ENCODE results near the gene TNFAIP8.
"Not testable (repeated sequence)": the region's sequence is repeated elsewhere in the genome, so short reads cannot be mapped to it uniquely, and the experiment has no call there.

The TNFAIP8 gene

DNA sequence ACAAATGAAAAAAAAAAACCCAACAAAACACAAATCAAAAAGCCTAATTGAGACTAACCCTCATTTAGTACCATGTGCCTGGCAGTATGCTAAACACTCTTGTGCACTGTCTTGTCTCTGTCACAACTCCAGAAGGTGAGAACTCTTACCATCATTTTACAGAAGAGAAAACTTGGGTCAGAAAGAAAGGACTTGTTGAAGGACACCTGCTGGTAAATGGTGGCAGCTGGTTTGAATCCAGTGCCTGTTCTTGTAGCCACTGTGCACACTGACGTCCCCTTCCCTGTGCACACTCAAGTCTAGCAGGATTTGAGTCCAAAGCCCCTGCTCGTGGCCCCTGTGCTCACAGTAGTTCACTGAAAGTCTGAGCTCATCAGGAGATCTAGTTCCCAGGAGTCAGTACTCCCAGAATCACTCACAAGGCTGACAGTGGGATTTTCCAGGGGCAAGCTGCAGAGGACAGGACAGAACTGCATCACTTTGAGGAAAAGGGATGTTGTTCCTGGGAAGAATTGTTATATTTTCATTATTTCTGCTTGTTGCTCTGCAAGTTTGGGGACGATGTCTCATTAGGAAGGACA, 53.5 kb downstream of the TNFAIP8 start:
- Histone ChIP-seq H3K27ac (ENCODE audit: poor library complexity, severe bottlenecking) (no peak overlapping the region), H3K4me3 (ENCODE audit: severe bottlenecking) (no peak overlapping the region), H3K27me3 (ENCODE audit: insufficient read depth, poor library complexity, severe bottlenecking) (no peaks in the 10 kb centered on the region), H3K9me3 (ENCODE audit: severe bottlenecking) (no peaks in the 10 kb centered on the region), H3K4me1 (ENCODE audit: insufficient read depth, poor library complexity, severe bottlenecking) (peaks cover 12% of the 10 kb centered on the region), H3K36me3 (ENCODE audit: low read depth) (no peaks in the 10 kb centered on the region)
- TF ChIP-seq, protein P1, sequence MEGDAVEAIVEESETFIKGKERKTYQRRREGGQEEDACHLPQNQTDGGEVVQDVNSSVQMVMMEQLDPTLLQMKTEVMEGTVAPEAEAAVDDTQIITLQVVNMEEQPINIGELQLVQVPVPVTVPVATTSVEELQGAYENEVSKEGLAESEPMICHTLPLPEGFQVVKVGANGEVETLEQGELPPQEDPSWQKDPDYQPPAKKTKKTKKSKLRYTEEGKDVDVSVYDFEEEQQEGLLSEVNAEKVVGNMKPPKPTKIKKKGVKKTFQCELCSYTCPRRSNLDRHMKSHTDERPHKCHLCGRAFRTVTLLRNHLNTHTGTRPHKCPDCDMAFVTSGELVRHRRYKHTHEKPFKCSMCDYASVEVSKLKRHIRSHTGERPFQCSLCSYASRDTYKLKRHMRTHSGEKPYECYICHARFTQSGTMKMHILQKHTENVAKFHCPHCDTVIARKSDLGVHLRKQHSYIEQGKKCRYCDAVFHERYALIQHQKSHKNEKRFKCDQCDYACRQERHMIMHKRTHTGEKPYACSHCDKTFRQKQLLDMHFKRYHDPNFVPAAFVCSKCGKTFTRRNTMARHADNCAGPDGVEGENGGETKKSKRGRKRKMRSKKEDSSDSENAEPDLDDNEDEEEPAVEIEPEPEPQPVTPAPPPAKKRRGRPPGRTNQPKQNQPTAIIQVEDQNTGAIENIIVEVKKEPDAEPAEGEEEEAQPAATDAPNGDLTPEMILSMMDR (IDR thresholded peaks at IDR 0.05; ENCODE audit: poor library complexity, severe bottlenecking): peak; percentile 17
- DNase-seq (ENCODE audit: low spot score): no peak
- no peak for ATAC-seq (ENCODE audit: low read depth)

DNA sequence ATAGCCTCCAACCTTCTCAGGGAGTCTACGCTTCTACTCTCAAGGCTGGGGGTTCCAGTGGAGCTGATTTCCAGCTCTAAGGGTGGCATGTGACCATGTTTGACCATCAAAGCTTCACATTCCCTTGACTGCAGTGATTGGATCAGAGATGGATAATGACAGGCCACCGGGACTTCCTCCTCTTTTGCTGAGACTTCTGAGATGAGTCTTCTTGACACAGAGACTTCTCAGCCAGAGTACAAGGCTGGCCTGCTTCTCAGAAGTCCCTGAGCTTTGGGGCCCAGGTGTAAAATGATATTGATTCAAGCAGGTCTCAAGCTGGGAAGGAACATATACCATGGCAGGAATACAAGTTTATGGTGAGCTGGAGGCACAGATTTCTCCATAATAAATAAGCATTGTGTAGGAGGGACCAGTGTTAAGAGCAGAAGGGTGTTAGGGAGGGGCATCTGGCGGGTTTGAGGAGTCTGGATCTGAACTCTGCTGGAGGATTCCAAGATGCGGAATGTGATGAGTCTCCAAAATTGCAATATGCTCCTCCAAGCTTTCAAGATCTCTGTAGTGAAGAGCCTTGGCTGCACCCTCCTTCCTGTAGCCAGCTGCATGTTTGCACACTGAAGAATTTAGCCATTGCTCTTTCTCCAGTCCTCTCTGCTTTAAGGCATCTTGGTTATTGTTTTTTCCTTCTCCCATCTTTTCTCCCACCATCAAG, 54.8 kb downstream of the TNFAIP8 start:
- H3K9me3 ChIP-seq (ENCODE audit: severe bottlenecking): no peaks in the 10 kb centered on the region
- ATAC-seq (ENCODE audit: low read depth): no peak
- TF ChIP-seq, protein P1 (IDR thresholded peaks at IDR 0.05; ENCODE audit: poor library complexity, severe bottlenecking): no peak
- H3K4me1 ChIP-seq (ENCODE audit: insufficient read depth, poor library complexity, severe bottlenecking): peaks cover 12% of the 10 kb centered on the region
- H3K27me3 ChIP-seq (ENCODE audit: insufficient read depth, poor library complexity, severe bottlenecking): no peaks in the 10 kb centered on the region
- H3K4me3 ChIP-seq (ENCODE audit: severe bottlenecking): no peak overlapping the region
- H3K36me3 ChIP-seq (ENCODE audit: low read depth): no peaks in the 10 kb centered on the region
- H3K27ac ChIP-seq (ENCODE audit: poor library complexity, severe bottlenecking): peak overlapping the region; percentile 35
- DNase-seq (ENCODE audit: low spot score): no peak

DNA sequence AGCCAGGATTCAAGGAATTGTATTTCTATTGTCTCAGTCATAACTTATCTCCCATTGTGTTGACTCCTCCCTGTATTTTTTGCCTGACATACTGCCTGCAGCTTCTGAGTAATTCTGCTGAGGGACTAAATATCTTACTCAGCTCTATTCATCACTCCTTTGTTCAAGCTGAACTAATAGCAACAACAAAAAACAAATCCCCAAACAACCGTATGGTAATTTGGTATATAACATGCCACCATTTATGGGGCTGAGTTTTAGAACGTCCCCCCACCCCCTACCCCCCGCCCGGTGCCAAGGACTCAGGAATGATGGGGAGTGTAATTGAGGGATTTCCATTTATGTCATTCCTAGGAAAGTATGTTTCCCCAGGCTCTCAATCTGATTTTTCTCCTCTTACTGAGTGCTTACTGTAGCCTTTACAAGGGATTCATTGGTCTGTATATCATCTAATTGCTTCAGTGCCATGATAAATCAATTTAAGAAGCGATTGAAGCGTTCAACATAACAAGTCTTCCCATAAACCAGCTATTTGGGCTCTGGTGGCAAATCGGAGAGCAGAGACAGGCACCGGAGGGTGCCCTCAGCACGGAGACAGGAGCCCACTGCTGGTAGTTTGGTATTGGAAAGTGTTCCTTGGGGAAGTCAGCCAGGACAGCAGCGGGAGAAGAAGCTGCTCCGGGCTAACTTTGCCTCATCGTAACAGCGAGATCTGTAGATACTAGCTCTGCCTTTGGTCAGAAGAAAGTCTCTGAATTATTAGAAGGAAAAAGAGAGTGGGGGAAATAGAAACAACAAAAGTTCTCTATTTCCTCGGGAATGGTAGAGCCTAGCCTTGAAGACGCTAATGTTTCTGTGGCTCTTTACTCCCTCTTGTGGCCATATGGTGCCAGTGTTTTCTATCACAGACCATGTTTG, 55.8 kb downstream of the TNFAIP8 start:
- ATAC-seq (ENCODE audit: low read depth): peak; percentile 87
- H3K4me3 ChIP-seq (ENCODE audit: severe bottlenecking): peak overlapping the region; percentile 37
- H3K9me3 ChIP-seq (ENCODE audit: severe bottlenecking): no peaks in the 10 kb centered on the region
- DNase-seq (ENCODE audit: low spot score): no peak
- TF ChIP-seq, protein P1 (IDR thresholded peaks at IDR 0.05; ENCODE audit: poor library complexity, severe bottlenecking): peak; percentile 99
- peak overlapping the region; percentile 35 for H3K27ac ChIP-seq (ENCODE audit: poor library complexity, severe bottlenecking)
- H3K36me3 ChIP-seq (ENCODE audit: low read depth): no peaks in the 10 kb centered on the region
- peaks cover 12% of the 10 kb centered on the region for H3K4me1 ChIP-seq (ENCODE audit: insufficient read depth, poor library complexity, severe bottlenecking)
- no peaks in the 10 kb centered on the region for H3K27me3 ChIP-seq (ENCODE audit: insufficient read depth, poor library complexity, severe bottlenecking)

DNA sequence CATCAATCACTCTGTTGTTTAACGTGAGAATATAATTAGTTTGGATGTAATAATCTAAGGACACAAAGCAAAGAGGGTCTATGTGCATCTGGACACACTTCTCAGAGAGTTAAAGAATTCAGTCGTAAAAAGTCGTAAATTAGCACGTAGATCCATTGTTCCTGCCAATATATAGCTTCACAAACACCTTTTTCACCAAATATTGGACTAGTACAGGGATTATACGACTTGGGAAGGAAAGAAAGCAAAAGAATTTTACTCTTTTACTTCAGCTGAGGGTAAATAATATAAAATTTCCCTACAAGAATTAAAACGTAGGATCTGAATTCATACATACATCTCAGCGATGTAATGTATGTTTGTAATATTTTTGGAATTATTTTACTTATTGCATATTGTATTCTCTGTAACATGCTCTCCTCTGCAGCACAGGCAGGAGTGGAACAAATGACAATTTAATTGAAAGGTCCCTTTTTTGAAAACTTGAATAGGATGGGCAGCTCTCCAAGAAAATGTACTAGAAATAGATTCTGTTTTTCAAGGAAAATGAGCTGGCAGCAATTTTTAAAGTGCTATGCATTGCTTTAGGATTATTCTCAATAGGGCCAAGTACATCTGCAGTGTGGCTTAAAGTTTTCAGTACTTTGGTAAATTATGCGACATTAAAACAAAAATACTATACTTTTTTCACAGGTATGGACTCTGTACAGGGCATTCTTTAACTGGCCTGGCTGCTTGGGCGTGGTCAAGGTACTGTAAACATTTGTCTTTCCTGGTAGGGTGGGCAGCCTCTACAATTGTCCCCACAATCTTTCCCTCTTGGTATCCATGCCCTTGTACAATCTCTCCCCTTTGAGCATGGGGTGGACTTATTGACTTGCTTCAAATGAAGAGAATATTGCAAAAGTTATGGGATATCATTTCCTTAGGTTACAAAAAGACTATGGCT, 56.7 kb downstream of the TNFAIP8 start:
- TF ChIP-seq, protein P1 (IDR thresholded peaks at IDR 0.05; ENCODE audit: poor library complexity, severe bottlenecking): peak; percentile 76
- Histone ChIP-seq H3K27me3 (ENCODE audit: insufficient read depth, poor library complexity, severe bottlenecking) (no peaks in the 10 kb centered on the region), H3K9me3 (ENCODE audit: severe bottlenecking) (no peaks in the 10 kb centered on the region), H3K4me3 (ENCODE audit: severe bottlenecking) (peak overlapping the region; percentile 37), H3K36me3 (ENCODE audit: low read depth) (no peaks in the 10 kb centered on the region), H3K27ac (ENCODE audit: poor library complexity, severe bottlenecking) (no peak overlapping the region), H3K4me1 (ENCODE audit: insufficient read depth, poor library complexity, severe bottlenecking) (peaks cover 12% of the 10 kb centered on the region)
- ATAC-seq (ENCODE audit: low read depth) (no peak), DNase-seq (ENCODE audit: low spot score) (no peak)

DNA sequence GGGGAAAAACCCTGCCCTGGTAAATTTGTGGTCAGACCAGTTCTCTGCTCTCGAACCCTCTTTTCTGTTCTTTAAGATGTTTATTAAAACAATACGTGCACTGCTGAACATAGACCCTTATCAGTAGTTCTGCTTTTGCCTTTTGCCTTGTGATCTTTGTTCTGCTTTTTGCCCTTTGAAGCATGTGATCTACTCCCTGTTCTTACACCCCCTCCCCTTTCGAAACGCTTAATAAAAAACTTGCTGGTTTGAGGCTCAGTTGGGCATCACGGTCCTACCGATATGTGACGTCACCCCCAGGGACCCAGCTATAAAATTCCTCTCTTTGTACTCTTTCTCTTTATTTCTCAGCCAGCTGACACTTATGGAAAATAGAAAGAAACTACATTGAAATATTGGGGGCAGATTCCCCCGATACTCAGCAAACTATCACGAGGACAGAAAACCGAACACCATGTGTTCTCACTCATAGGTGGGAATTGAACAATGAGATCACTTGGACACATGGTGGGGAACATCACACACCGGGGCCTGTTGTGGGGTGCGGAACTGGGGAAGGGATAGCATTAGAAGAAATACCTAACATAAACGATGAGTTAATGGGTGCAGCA, 58.4 kb downstream of the TNFAIP8 start:
- not testable (repeated sequence) for DNase-seq (ENCODE audit: low spot score); H3K27ac ChIP-seq (ENCODE audit: poor library complexity, severe bottlenecking); H3K27me3 ChIP-seq (ENCODE audit: insufficient read depth, poor library complexity, severe bottlenecking); ATAC-seq (ENCODE audit: low read depth); H3K9me3 ChIP-seq (ENCODE audit: severe bottlenecking); H3K4me1 ChIP-seq (ENCODE audit: insufficient read depth, poor library complexity, severe bottlenecking); H3K36me3 ChIP-seq (ENCODE audit: low read depth); H3K4me3 ChIP-seq (ENCODE audit: severe bottlenecking)
